Urinary bladder (tissue), 4 donors: ENCODE results near the gene CGREF1. TPM values are rescaled to one million over a fixed set of nuclear protein-coding genes. Genes with fewer than 3 reads are reported as not detected.

Source experiments
- DNase-seq: peaks from one replicate; pipeline ENCODE4 v3.0.0-alpha.2; 2015; ENCODE audit errors: extremely low spot score
- H3K27ac ChIP-seq: one replicate; pipeline ENCODE4 v1.5.1; 2013; ENCODE audit warnings: low read depth, mild to moderate bottlenecking, moderate library complexity
- H3K36me3 ChIP-seq: one replicate; pipeline ENCODE4 v1.6.1; 2013; ENCODE audit warnings: mild to moderate bottlenecking, moderate library complexity; ENCODE audit not compliant: insufficient read depth
- H3K4me1 ChIP-seq: one replicate; pipeline ENCODE4 v1.6.1; 2013; ENCODE audit warnings: mild to moderate bottlenecking, moderate library complexity; ENCODE audit not compliant: insufficient read depth
- H3K4me3 ChIP-seq: one replicate; pipeline ENCODE4 v1.5.1; 2013; ENCODE audit warnings: low read depth, low read length
- WGBS: extraction: QIAGEN DNeasy Blood & Tissue Kit; methylation state at CpG from one replicate; pipeline ENCODE4 v1.1.7; 2013; 5-methylcytosine and 5-hydroxymethylcytosine counted together
- polyA plus RNA-seq: library from polyadenylated mRNA; stranded (reverse); fragments of 200-250 nt; gene quantifications from one replicate; pipeline ENCODE4 v1.2.3, GENCODE V29; 2013
- total RNA-seq: library from RNA; depleted of rRNA; stranded (reverse); fragments of >200 nt; gene quantifications from one replicate; pipeline ENCODE4 v1.2.3, GENCODE V29; 2014
- donor health status: healthy with polysubstance abuse.
- donor health status: healthy.

The CGREF1 gene
- total and polyA plus RNA-seq, 2 donors, result 1.0 to 4.1 TPM

DNA sequence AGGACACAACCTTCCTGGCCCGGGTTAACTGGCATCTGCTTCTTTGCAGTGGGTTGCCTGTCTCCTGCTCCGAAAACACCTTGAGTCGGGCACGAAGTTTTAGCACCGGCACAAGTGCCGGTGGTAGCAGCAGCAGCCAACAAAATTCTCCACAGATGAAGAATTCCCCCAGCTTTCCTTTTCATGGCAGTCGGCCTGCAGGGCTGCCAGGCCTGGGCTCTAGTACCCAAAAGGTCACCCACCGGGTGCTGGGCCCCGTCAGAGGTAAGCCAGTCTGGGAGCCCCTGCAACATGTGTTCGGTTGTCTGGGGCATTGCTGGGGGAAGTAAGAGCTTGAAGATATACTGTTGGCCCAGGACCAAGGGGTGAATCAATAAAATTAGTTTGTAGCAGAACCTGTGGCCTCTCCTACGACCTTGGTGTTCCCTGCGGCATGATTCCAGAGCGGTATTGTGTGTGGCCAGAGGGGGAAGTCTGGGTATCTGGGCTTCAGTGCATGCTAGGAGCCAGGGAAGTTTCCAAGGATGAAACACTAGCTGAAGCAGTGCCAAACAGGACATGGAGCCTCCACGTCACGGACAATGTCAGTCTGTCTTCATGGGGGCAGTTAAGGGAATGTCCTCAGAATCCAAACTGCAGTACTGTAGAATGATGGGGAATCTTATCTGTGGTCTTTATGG is 59.6 kb downstream of the CGREF1 start:
- 78% methylated on average over 15 of the region's 15 CpGs for WGBS
- no peak overlapping the region for H3K4me3 ChIP-seq
- no peaks in the 10 kb centered on the region for H3K4me1 ChIP-seq
- no peak overlapping the region for H3K27ac ChIP-seq
- no peaks in the 10 kb centered on the region for H3K36me3 ChIP-seq
- DNase-seq, result no peak

DNA sequence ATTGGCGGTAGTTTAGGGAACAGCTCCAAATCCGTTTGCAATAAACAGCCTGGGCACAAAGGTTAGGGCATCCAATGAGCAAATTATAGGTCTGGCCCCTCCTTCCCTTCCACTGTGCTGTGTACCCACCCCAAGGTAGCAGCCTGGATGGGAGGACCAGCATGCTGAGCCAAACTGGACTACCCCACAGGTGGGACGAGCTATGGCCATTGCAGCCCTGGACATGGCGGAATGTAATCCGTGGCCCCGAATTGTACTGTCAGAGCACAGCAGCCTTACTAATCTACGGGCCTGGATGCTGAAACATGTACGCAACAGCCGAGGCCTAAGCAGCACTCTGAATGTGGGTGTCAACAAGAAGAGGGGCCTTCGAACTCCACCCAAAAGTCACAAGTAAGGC is 60.7 kb downstream of the CGREF1 start:
- no peak for DNase-seq
- WGBS, result 89% methylated on average over 10 of the region's 10 CpGs

DNA sequence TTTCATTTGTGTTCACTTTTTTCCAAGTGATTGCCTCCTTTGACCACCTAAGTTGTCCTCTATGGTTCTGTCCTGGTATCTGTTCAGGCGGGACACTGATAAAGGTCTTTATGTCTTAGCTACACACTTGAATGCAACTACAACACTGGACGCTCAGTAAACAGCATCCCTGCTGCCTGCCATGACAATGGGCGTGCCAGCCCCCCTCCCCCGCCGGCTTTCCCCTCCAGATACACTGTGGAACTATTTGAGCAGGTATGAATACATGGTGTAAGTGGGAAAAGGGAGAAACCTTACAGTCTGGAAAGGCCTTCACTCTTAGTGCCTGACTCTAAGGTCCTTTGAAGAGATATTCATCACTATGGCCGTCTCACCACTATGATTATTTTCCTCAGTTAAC is 61.7 kb downstream of the CGREF1 start:
- no peak overlapping the region for H3K4me3 ChIP-seq
- WGBS, result 93% methylated on average over 6 of the region's 6 CpGs
- no peaks in the 10 kb centered on the region for H3K36me3 ChIP-seq
- no peaks in the 10 kb centered on the region for H3K4me1 ChIP-seq
- H3K27ac ChIP-seq, result no peak overlapping the region
- DNase-seq, result no peak

More for the DNA sequence above, 60.7 kb downstream of the CGREF1 start:
- H3K36me3 ChIP-seq, result no peaks in the 10 kb centered on the region
- no peak overlapping the region for H3K4me3 ChIP-seq
- H3K4me1 ChIP-seq, result no peaks in the 10 kb centered on the region
- no peak overlapping the region for H3K27ac ChIP-seq

DNA sequence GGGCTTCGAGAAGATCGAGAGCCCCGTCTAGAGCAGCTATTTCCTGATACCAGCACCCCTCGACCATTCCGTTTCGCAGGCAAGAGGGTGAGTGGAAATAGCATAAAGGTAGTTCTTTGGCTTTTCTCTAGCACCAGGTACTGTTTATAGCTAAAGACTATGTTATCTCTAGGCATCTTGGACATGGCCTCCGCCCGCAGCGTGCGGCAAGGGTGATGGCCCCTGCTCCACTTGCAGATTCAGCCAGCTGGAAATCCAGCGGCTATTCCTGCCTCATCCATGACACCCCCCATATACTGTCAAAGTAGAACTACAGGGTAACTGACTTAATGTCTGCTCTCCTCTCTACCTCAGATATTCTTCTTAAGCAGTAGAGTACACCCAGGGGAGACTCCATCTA is 64.2 kb downstream of the CGREF1 start:
- 94% methylated on average over 11 of the region's 11 CpGs for WGBS
- no peak overlapping the region for H3K4me3 ChIP-seq
- DNase-seq, result no peak
- no peak overlapping the region for H3K27ac ChIP-seq
- H3K36me3 ChIP-seq, result no peaks in the 10 kb centered on the region
- H3K4me1 ChIP-seq, result no peaks in the 10 kb centered on the region

DNA sequence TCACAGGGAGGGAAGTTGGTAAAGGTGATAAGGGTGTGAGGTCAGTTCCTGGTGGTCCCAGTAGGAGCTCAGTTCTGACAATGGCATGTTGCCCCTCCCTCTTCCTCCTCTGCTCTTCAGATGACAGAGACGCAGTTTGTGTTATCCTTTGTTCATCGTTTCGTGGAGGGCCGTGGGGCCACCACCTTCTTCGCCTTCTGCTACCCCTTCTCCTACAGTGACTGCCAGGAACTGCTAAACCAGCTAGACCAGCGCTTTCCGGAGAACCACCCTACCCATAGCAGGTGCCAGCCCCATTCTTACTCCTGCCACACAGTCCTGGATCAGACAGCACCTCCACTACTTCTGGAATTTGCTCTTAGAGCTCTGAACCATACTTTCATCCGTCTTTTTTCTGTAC is 65.2 kb downstream of the CGREF1 start:
- 91% methylated on average over 8 of the region's 8 CpGs for WGBS
- H3K36me3 ChIP-seq, result no peaks in the 10 kb centered on the region
- H3K27ac ChIP-seq, result no peak overlapping the region
- no peak overlapping the region for H3K4me3 ChIP-seq
- no peak for DNase-seq
- no peaks in the 10 kb centered on the region for H3K4me1 ChIP-seq

DNA sequence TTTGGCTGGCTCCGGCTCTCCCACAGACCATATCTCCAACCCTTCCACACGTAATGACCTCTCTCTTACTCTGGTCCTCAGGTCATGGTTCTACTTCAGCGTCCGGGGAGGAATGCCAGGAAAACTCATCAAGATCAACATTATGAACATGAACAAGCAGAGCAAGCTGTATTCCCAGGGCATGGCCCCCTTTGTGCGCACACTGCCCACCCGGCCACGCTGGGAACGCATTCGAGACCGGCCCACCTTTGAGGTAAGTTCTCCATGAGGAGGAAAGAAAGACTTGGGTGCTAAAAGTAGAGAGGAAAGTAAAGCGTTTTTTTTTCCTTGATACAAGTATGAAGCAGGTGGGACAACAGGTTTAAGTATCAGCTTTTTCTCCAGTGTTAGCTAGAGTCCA is 65.6 kb downstream of the CGREF1 start:
- H3K4me1 ChIP-seq, result no peaks in the 10 kb centered on the region
- H3K4me3 ChIP-seq, result no peak overlapping the region
- H3K36me3 ChIP-seq, result no peaks in the 10 kb centered on the region
- no peak overlapping the region for H3K27ac ChIP-seq
- DNase-seq, result no peak
- 86% methylated on average over 11 of the region's 11 CpGs for WGBS

DNA sequence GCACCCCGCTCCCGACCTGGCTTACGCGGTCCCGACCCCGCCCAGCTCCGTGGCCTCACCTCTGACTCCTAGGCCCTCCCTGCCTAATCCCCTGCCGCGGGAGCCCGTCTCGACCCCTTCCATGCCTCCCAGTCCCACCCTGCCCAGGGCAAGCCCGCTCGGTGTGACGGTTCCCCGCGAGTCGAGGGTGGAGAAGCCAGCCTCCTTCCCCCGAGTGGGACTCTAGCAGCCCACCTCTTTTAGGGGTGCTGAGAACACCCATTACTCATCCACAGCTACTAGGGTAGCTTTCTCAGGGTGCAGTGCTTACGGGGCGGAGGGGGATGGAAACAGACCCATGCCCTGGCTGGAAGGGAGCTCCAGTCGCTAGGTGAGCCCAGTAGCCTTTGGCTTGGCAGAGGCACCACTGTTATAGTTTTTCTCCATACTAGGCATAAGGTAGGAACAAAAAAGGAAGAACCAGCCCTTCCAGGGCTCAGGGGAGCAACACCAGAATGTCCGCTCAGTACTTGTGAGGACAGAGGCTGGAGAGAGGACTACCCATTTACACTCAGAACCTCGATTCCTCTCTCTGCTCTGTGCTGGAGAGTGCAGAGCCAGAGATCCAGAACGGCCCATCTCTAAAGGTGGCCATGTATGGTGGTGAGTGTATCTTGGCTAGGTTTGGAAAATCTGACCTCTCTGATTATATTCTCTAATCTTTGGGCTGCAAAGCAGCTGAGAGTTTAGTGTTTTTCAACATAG is 66.9 kb downstream of the CGREF1 start:
- peak overlapping the region; percentile 73 for H3K27ac ChIP-seq
- WGBS, result 4% methylated on average over 23 of the region's 24 CpGs
- no peak for DNase-seq
- H3K36me3 ChIP-seq, result no peaks in the 10 kb centered on the region
- H3K4me1 ChIP-seq, result no peaks in the 10 kb centered on the region
- peak overlapping the region; percentile 74 for H3K4me3 ChIP-seq

DNA sequence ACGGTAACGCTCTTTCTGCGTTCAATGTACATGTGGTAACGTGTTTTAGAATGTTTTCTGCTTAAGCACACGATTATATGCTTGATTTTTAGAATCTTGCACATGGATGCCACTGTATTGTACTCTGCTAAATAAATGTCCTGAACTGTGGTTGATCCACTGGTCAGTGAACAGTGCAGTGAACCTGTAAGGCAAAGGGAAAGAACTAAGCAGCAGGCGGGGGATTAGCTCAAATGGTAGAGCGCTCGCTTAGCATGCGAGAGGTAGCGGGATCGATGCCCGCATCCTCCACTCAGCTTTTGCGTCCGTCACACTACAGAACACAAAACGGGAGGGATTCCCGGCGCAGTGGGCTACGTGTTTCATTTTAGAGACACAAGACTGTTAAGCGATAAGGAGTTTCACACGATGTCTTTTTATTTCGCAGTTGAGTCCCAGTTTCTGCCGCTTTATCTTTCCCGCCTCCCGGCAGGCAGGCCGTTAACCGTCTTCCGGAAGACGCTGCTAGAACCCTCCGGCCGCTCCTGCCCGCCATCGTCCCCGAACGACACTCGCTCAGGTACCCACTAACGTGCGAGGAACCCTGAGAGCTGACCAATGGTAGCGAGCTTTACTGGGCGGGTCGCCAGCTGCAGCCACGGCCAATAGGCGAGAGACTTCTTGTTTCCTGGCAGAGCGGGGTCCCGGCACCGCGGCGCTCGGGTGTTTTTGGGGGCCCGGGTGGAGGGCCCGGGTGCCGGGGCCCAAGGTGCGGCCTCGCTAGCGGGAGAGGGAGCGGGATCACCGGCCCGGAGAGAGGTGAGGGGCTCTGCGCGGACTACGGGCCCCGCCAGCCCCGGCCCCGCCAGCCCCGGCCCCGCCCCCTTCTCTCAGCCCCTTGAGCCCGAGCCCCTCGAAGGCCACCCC is 67.7 kb downstream of the CGREF1 start, which contains the start of gene AGBL5:
TSS of gene AGBL5 (plus strand) at position 673 of the 906 bp plus-strand sequence. CDS start 1,291 bp downstream, outside the sequence.
- under 1% methylated on average over 67 of the region's 67 CpGs for WGBS
- H3K4me1 ChIP-seq, result no peaks in the 10 kb centered on the region
- peak; percentile 88 for DNase-seq
- peak within 1 kb of the TSS; percentile 74 for H3K4me3 ChIP-seq
- H3K27ac ChIP-seq, result peak within 1 kb of the TSS; percentile 82
- H3K36me3 ChIP-seq, result no peaks in the 10 kb centered on the region

Other genes with a start within 250 kb of the CGREF1 start
- 3.2 TPM for gene MAPRE3, start 148.5 kb downstream of the CGREF1 start, total RNA-seq
- 24.4 TPM for gene MAPRE3, start 148.5 kb downstream of the CGREF1 start, polyA plus RNA-seq
- 54.4 TPM for gene TMEM214, start 86.2 kb downstream of the CGREF1 start, total RNA-seq
- gene TMEM214, start 86.2 kb downstream of the CGREF1 start, polyA plus RNA-seq, result 49.8 TPM
- gene AGBL5, start 67.5 kb downstream of the CGREF1 start, total RNA-seq, result 12.0 TPM
- 31.0 TPM for gene AGBL5, start 67.5 kb downstream of the CGREF1 start, polyA plus RNA-seq
- gene OST4, start 47.5 kb downstream of the CGREF1 start, total RNA-seq, result 273 TPM
- gene OST4, start 47.5 kb downstream of the CGREF1 start, polyA plus RNA-seq, result 386 TPM
- gene EMILIN1, start 40.5 kb downstream of the CGREF1 start, total RNA-seq, result 122 TPM
- 347 TPM for gene EMILIN1, start 40.5 kb downstream of the CGREF1 start, polyA plus RNA-seq
- 1.7 TPM for gene KHK, start 32.4 kb downstream of the CGREF1 start, total RNA-seq
- 6.8 TPM for gene KHK, start 32.4 kb downstream of the CGREF1 start, polyA plus RNA-seq
- gene ABHD1, start 4.7 kb upstream of the CGREF1 start, total RNA-seq, result not detected
- 0.35 TPM for gene ABHD1, start 4.7 kb upstream of the CGREF1 start, polyA plus RNA-seq
- gene PREB, start 15.5 kb upstream of the CGREF1 start, total RNA-seq, result 20.5 TPM
- 49.1 TPM for gene PREB, start 15.5 kb upstream of the CGREF1 start, polyA plus RNA-seq
- gene PRR30, start 20.3 kb upstream of the CGREF1 start, total RNA-seq, result not detected
- gene PRR30, start 20.3 kb upstream of the CGREF1 start, polyA plus RNA-seq, result not detected
- gene TCF23, start 29.9 kb upstream of the CGREF1 start, total RNA-seq, result 0.85 TPM
- 0.08 TPM for gene TCF23, start 29.9 kb upstream of the CGREF1 start, polyA plus RNA-seq
- 134 TPM for gene ATRAID, start 92.9 kb upstream of the CGREF1 start, total RNA-seq
- gene ATRAID, start 92.9 kb upstream of the CGREF1 start, polyA plus RNA-seq, result 174 TPM
- gene SLC5A6, start 93.1 kb upstream of the CGREF1 start, total RNA-seq, result 8.2 TPM
- 17.7 TPM for gene SLC5A6, start 93.1 kb upstream of the CGREF1 start, polyA plus RNA-seq
- 27.3 TPM for gene CAD, start 98.2 kb upstream of the CGREF1 start, total RNA-seq
- gene CAD, start 98.2 kb upstream of the CGREF1 start, polyA plus RNA-seq, result 23.4 TPM
- 0.53 TPM for gene SLC30A3, start 143.9 kb upstream of the CGREF1 start, total RNA-seq
- gene SLC30A3, start 143.9 kb upstream of the CGREF1 start, polyA plus RNA-seq, result 0.04 TPM
- 0.42 TPM for gene DNAJC5G, start 156.3 kb upstream of the CGREF1 start, total RNA-seq
- gene DNAJC5G, start 156.3 kb upstream of the CGREF1 start, polyA plus RNA-seq, result not detected
- 2.6 TPM for gene TRIM54, start 163.3 kb upstream of the CGREF1 start, total RNA-seq
- gene TRIM54, start 163.3 kb upstream of the CGREF1 start, polyA plus RNA-seq, result 0.04 TPM
- 1.1 TPM for gene UCN, start 189.3 kb upstream of the CGREF1 start, total RNA-seq
- gene UCN, start 189.3 kb upstream of the CGREF1 start, polyA plus RNA-seq, result 1.5 TPM
- 46.2 TPM for gene MPV17, start 204.0 kb upstream of the CGREF1 start, total RNA-seq
- 89.2 TPM for gene MPV17, start 204.0 kb upstream of the CGREF1 start, polyA plus RNA-seq
- 37.7 TPM for gene GTF3C2, start 237.6 kb upstream of the CGREF1 start, total RNA-seq
- 29.9 TPM for gene GTF3C2, start 237.6 kb upstream of the CGREF1 start, polyA plus RNA-seq